8988T (cell line): Measurements from ENCODE around the gene NUTM2F.
"Not testable (repeated sequence)": the region's sequence is repeated elsewhere in the genome, so short reads cannot be mapped to it uniquely, and the experiment has no call there.

Source experiments
- DNase-seq: peaks from one replicate; pipeline ENCODE4 v3.0.0; 2011

Gene NUTM2F, protein sequence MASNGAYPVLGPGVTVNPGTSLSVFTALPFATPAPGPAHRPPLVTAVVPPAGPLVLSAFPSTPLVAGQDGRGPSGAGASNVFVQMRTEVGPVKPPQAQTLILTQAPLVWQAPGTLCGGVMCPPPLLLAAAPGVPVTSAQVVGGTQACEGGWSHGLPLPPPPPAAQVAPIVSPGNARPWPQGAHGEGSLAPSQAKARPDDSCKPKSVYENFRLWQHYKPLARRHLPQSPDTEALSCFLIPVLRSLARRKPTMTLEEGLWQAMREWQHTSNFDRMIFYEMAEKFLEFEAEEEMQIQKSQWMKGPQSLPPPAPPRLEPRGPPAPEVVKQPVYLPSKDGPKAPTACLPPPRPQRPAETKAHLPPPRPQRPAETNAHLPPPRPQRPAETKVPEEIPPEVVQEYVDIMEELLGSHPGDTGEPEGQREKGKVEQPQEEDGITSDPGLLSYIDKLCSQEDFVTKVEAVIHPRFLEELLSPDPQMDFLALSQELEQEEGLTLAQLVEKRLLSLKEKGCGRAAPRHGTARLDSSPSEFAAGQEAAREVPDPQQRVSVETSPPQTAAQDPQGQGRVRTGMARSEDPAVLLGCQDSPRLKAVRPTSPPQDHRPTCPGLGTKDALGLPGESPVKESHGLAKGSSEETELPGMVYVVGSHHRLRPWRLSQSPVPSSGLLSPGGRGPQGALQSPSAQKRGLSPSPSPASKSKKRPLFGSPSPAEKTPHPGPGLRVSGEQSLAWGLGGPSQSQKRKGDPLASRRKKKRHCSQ

DNA sequence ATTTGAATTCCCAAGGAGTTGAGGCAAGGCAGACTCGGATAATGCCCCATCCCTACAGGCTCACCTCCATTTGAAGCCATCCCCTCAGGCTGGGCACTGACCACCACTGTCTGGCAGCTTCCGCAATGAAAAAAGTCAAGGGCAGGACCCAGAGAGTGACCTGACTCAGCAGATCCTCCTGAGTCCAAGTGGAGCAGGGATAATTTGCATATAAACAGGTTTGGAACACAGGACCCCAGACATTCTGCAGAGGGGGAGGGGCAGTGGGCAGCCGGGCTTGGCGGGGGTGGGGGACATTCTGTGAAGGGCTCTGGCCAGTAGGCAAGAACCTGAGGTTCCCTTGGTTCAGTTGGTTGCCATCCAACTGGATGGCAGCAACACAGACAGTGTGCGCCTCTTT, at the start of gene NUTM2F:
NUTM2F (minus strand) TSS at position 101 of the 400 bp plus-strand sequence; CDS start at position 80, 21 bp downstream.
- DNase-seq, result not testable (repeated sequence)

DNA sequence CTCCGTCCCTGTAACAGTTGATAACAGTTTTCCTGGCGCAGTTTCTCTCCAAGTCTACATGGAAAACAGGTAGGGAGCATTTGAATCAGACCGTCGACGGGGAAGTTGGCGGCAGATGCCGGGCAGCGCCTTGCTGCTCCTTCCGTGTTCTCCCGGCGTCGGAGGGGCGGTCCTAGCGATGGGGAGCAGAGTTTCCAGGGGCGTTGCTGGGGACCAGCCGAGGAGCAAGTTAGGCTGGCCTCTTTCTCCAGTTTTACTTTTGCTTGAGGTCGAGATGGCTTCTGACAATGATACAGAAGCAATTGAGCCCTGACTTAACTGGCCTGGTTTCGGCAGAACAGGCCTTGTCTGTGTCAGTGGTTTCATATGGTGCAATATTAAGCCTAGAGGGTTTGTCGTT, 46.8 kb upstream of the NUTM2F start:
- not testable (repeated sequence) for DNase-seq

DNA sequence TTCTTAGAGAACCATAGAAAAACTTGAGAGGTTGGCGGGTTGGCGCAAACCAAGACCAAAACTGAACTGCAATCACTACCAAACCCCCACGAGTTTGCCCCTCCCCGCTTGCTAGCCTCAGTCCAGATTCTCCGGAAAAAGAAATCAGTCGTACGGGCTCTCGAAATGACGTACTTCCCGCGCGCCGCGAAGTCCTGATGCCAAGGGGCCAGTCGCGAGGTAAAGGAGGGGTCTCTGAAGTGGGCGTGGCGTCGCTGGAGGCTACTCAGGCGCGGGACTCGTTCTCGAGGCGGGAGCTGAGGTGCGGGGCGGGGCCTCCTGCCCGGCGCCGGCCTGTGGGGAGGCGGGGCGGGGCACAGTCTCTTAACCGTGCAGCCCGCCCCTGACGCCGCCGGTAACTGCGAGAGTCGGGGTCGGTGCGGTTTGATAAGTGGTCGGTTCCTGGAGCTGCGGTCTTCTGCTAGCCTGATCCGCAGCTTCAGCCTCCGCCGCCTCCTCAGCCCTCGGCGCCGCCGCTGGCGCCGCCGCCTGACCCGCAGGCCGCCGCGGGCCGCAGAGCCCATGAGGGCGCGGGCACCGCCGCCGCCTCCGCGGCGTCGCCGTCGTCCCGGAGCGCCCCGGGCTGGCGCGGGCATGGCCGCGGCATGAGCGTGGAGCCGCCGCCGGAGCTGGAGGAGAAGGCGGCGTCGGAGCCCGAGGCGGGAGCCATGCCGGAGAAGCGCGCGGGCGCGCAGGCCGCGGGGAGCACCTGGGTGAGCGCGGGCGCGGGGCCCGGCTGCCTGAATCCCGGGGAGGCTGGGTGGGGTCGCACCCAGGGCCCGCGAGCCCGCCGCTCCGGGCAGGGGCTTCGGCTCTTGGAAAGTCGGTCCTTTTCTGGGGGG, 46.0 kb upstream of the NUTM2F start:
- peak; percentile 61 for DNase-seq

DNA sequence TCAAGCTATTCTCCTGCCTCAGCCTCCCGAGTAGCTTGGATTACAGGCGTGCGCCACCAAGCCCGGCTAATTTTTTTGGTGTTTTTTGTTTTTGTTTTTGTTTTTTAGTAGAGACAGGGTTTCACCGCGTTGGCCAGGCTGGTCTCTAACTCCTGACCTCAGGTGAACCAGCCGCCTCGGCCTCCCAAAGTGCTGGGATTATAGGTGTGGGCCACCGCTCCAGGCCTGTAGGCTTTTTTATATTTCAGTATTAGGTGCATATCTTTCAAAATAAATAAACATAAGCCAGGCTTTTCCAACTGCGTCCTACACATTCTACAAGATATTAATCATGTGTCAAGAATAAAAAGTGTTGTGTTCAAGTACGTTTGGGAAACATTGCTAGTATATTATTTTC, 45.3 kb upstream of the NUTM2F start:
- not testable (repeated sequence) for DNase-seq

DNA sequence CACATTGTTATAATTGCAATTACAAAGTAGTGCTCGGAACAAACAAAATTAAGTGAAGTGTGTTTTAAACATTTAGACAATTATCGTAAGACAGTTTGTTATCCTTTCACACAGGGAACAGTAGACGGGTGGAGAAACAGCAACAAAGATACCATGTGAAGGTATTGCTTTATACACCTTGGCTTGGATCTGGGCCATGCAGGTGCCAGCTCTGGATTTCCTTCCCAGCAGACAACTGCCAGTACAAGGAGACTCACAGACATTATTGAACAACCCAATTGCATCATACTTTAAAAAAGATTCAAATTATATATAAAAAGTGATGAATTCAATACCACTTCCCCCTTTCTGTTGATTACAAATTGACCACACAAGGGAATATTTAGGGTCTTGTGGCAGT, 41.8 kb upstream of the NUTM2F start:
- DNase-seq, result not testable (repeated sequence)

DNA sequence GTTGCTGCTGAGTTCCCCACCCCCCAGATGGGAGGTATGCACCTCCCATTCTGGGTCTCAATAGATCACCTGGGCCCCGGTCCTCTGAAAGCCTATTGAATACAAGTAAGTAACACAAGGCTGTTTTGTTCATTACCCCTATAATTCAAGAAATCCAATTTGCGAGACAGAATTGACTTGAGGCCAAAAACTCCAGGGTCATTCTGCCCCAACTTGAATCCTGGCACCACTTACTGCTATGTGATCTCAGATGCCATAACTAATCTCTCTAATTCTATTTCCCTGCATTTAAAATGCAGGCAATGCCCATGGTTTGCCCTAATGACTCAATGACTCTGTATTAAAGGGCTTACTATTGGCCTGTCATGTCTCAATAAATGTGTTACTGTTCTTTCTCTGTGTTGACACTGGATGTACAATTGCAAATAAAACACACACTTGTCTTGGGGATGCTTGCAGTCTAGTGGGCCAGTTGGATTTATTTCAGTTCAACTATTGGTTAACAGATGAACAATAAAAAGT, 35.7 kb upstream of the NUTM2F start:
- not testable (repeated sequence) for DNase-seq

DNA sequence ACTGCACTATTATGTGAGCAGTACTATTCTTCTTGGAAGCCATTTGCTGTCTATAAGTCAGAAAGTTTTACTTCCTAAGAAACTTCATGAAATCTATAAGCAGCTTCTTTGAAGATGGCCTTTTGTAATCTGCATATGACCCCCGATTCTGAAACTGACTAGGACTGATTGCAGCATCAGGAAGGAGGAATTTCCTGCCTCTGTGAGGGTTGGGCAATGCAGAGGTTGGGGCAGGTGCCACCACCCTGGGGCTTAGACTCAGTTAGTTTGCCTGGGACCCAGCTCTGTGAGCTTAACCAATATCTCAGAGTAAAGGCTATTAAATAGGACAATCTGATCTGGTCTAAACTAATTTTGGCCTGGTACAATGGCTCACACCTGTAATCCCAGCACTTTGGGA, 28.7 kb upstream of the NUTM2F start:
- DNase-seq, result not testable (repeated sequence)

DNA sequence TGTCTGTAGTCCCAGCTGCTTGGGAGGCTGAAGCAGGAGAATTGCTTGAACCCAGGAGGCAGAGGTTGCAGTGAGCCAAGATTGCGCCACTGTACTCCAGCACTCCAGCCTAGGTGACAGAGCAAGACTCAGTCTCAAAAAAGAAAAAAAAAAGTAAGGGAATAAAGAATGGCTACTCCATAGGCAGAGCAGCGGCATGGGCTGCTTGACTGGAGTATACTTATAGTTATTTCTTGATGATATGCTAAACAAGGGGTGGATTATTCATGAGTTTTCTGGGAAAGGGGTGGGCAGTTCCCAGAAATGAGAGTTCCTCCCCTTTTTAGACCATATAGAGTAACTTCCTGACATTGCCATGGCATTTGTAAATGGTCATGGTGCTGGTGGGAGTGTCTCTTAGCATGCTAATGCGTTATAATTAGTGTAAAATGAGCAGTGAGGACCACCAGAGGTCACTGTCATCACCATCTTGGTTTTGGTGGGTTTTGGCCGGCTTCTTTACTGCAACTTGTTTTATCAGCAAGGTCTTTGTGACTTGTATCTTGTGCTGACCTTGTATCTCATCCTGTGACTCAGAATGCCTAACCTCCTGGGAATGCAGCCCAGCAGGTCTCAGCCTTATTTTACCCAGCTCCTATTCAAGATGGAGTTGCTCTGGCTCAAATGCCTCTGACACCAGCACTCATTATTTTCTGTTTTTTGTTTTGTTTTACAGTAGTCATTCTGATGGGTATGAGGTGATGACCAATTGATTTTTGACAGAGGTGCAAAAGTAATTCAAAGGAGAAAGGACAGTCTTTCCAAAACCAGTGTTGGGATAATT, 23.7 kb upstream of the NUTM2F start:
- not testable (repeated sequence) for DNase-seq

DNA sequence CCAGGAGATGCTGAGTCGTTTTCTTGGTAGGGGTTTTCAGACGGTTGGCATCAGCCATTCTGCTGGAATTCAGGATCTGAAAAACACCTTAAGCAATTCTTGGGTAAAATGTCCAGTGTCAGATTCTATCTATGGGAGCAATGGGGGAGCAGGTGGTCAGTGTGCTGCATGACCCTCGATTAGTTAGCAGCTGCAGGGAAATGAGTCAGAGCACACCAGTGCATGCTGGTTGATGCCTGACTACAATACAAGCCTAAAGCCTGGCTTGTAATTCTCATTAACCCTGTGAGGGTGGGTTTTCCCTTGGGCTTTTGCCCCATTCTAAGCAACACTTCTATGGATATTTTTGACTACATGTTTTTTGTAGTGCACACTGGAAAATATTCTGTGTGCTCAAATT, 20.3 kb upstream of the NUTM2F start:
- DNase-seq, result not testable (repeated sequence)

DNA sequence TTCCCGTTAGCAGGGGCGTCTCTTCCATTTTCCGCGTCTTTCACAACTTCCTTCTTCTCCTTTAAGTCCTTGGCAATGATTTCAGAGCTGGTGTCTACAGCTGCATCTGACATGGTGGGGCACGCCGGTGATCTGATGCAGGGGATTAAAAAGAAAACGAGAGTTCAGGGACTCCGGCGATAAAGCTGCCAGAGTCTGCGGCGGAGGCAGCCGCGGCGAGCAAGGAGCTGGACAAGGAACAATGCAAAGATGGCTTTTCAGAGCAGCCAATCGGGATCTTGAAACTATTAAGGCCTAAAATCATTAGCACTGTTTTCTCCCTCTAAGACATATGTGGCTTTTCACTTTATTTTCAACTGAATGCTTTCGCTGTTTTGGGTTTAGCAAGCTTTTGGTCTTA, 19.0 kb upstream of the NUTM2F start:
- DNase-seq, result not testable (repeated sequence)

DNA sequence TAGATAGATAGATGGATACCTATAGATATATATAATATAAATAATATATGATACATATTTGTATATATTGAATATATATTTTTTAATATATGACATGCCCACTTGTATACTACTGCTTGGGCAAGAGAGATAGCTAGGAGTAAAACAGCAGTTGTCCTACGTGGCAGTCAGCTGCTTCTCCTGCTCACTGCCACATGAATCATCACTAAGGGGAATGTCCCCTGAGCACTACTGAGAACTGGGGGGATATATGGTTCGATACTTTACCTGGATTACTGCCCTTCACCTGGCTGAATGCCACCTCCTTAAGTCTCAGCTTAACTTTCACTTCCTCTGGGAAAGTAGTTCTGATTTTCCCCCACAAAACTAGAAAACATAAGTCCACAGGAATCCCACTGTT, 13.3 kb upstream of the NUTM2F start:
- not testable (repeated sequence) for DNase-seq

DNA sequence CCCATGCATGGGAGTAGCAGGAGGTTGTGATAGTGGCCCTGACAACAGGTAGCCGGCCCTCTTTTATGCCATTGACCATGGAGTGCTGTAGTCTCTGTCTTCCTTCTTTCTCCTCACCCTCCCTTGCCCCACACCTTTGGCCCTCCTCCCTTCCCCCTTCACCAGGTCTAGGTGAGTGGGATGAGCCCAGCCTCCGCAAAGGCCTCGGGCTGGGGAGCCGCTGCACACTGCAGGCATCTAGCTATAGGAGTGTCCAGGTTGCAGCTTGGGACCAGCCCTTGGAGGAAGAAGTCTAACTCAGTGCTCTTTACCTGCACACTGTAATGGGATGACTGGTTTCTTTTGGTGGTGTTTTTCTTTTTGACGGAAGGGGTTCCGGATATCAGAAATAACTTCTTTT, 12.3 kb upstream of the NUTM2F start:
- DNase-seq, result not testable (repeated sequence)

DNA sequence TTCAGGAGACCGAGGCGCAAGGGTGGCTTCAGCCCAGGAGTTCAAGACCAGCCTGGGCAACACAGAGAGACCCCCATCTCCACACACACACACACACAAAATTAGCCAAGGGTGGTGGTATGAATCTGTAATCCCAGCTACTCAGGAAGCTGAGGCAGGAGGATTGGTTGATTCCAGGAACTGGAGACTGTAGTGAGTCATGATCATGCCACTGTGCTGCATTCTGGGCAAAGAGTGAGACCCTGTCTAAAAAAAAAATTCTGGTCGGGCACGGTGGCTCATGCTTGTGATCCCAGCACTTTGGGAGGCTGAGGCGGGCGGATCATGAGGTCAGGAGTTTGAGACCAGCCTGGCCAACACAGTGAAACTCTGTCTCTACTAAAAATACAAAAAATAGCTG, 11.2 kb upstream of the NUTM2F start:
- DNase-seq, result not testable (repeated sequence)

DNA sequence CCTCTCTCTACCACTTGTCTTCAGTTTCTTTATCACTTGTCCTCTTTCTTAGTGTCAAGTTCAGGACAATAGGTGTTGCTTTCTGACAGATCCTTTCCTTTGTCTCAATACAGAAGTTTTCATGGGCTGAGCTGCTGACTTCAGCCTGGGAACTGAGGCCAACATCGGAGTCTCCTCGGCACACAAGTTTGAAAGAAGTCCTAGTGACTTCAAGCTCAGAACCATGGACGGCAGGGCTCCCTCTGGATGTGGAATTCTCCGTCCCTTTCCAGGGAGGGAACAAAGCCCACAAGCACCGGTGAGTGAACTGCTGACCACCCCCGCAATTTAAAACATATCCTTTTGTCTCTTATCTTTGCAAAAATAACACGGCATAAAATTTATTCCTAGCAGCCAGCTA, 10.3 kb upstream of the NUTM2F start:
- not testable (repeated sequence) for DNase-seq

DNA sequence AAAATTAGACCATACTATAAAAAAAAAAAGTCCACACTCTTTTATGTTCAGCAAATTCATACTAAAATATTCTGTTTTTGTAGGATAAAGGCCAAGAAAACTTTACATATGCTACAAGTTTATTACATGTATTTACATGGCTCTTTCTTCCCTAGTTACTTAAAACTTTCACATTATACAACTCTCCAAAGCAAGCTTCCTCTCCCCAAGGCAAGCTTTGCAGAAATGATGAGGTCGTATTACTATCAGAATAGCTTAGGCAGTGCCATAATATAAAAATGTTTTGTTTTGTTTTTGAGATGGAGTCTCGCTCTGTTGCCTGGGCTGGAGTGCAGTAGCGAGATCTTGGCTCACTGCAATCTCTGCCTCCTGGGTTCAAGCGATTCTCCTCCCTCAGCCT, 8.0 kb upstream of the NUTM2F start:
- DNase-seq, result not testable (repeated sequence)

DNA sequence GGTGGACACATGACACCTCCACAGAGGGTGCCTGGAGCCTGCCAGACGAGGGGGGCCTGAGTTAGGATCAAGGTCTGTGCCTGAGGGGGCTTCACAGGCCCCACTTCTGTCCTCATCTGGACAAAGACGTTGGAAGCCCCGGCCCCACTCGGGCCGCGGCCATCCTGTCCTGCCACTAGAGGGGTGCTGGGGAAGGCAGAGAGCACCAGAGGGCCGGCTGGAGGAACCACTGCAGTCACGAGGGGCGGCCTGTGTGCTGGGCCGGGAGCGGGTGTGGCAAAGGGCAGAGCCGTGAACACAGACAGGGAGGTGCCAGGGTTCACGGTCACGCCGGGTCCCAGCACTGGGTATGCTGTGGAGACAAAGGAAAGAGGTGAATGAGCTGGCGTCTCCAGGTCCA, 2.9 kb downstream of the NUTM2F start:
- not testable (repeated sequence) for DNase-seq

DNA sequence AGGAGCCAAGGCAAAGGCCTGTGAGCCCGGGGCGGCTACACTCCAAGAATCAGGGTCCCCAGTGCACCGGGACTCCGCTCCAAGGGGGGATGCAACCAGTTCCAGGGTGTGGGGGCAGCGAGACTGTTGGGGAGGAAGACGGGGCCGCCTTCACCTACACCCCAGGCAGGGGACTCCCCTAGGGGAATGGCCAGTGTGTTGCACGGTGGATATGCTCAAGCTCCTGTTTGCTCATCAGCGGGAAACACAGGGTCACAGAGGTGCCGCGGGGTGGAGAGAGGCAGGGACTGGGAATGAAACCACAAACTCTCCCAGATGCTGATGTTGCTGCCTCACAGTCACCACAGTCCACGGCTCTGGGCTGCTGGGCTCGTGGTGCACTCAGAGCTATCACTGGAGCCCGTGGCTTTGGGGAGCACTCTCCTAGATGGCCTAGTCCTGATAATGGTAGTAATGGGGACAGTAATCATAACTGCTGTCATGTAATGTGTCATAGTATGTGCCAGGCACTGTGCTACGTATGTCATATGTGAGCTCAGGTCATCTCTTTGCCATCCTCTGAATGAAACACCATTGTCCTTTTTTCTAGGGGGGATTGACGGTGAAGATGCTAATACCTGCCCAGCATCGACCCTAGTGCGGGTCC, 5.2 kb downstream of the NUTM2F start:
- DNase-seq, result not testable (repeated sequence)

DNA sequence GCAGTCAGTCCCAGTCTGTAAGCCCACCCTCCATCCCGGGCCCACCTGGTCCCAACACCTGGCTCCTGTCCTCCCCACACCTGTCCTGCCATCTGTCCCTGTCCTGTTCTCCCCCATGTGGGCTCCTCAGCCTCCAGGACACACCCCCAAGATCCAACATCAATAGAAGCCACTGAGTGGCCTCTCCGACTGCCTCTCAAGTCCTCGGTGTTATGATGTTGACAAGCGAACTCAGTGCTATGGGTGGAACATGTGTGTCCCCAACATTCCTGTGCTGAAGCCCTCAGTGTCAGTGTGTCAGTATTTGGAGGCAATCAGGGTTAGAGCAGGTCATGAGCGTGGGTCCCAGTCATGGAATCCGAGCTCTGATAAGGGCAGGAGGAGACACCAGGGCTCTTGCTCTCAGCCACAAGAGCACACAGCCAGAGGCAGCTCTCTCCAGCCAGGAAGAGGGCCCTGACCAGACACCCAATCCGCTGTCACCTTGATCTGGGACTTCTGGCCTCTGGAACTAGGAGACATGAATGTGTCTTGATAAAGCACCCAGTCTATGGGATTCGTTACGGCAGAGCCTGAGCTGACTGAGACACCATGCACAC, 6.0 kb downstream of the NUTM2F start:
- not testable (repeated sequence) for DNase-seq

DNA sequence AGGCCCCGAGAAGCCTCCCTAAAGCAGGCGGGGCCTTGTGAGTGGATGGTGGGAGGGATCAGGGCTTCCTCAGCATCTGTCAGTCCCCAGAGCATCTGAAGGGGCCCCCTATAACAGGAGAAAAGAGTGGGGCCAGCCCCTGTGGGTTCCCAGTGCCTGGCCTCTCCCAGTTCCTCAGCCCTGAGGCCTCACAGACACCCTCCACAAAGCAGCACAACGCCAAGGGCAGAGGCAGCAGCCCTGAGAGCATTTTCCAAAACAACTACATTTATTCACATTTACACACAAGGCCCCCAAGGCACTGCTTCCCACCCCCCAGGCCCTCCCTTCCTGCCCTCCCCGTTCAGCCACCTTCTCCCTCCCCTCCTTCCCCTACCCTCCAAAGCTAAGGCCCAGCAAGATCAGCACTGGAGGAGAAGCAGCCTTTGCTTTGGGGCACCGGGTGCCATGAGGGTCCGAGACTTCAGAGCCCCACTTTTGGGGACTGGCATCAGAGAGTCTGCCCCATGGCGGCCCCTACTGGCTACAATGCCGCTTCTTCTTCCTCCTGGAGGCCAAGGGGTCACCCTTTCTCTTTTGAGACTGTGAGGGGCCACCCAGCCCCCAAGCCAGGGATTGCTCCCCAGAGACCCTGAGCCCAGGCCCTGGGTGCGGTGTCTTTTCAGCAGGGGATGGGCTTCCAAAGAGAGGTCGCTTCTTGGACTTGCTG, 10.3 kb downstream of the NUTM2F start:
- not testable (repeated sequence) for DNase-seq

DNA sequence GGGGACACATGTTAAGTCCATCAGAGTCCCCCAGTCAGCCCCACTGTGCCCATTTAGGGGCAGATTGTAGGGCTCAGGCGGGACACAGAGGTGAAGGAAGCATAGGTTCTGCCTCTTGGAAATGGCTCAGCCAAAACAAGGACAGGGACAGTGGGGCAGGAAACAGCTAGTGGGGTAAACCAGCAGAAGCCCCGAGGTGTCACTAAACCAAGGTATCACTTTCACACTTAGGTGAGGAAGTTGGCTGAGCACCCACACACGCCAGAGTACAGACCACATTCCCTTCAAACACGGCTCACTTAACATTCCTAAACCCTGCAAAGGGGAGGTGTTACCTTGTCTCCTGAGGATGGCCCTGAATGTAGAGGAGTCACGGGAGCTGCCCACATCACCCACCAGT, 12.2 kb downstream of the NUTM2F start:
- DNase-seq, result not testable (repeated sequence)
